Vagina (tissue), 2 donors: ENCODE measurements around the gene CCDC102B.

Experiments used
- POLR2A ChIP-seq, 2 donors: fragments of 450-650 bp; IDR thresholded peaks; one replicate each; pipeline ENCODE4 v1.6.1; 2017; ENCODE audit warnings: antibody characterized with exemption in 2 of 2, mild to moderate bottlenecking in 2 of 2, moderate library complexity in 2 of 2
- POLR2AphosphoS5 ChIP-seq, 2 donors: sonication (generic); formaldehyde crosslinking; IDR thresholded peaks; one replicate each; pipeline ENCODE4 v1.9.0; 2017; ENCODE audit warnings: antibody characterized with exemption in 2 of 2, mild to moderate bottlenecking in 2 of 2, low read depth in 1 of 2; ENCODE audit not compliant: insufficient read depth in 1 of 2
- TF ChIP-seq, protein P1 (sequence below), 3 experiments: fragments of 450-650 bp in 2 of 3; fragments of 200-600 bp in 1 of 3; sonication (generic) in 1 of 3; IDR thresholded peaks; one replicate each; pipeline ENCODE4 v1.5.1; 2017 to 2019; ENCODE audit warnings: antibody characterized with exemption in 3 of 3, mild to moderate bottlenecking in 2 of 3, moderate library complexity in 2 of 3

DNA sequence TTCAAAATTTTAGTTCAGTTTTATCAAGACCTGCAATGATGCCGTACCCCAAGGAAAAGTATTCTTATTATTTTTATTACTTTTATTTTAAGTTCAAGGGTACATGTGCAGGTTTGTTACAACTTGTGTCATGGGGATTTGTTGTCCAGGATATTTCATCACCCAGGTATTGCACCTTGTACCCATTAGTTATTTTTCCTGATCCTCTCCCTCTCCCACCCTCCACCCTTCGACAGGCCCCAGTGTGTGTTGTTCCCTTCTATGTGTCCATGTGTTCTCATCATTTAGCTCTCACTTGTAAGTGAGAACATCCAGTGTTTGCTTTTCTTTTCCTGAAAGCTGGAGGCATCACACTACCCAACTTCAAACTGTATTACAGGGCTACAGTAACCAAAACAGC is 122.0 kb downstream of the CCDC102B start:
- TF ChIP-seq, protein P1, sequence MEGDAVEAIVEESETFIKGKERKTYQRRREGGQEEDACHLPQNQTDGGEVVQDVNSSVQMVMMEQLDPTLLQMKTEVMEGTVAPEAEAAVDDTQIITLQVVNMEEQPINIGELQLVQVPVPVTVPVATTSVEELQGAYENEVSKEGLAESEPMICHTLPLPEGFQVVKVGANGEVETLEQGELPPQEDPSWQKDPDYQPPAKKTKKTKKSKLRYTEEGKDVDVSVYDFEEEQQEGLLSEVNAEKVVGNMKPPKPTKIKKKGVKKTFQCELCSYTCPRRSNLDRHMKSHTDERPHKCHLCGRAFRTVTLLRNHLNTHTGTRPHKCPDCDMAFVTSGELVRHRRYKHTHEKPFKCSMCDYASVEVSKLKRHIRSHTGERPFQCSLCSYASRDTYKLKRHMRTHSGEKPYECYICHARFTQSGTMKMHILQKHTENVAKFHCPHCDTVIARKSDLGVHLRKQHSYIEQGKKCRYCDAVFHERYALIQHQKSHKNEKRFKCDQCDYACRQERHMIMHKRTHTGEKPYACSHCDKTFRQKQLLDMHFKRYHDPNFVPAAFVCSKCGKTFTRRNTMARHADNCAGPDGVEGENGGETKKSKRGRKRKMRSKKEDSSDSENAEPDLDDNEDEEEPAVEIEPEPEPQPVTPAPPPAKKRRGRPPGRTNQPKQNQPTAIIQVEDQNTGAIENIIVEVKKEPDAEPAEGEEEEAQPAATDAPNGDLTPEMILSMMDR (IDR thresholded peaks at IDR 0.05), result no peak
- TF ChIP-seq POLR2A (IDR thresholded peaks at IDR 0.05), result no peak
- TF ChIP-seq POLR2AphosphoS5 (IDR thresholded peaks at IDR 0.05; ENCODE audit: insufficient read depth in 1 of 2, low read depth in 1 of 2), result no peak
